ENCODE results near the gene PCARE. TPM values are rescaled to one million over a fixed set of nuclear protein-coding genes. Genes with fewer than 3 reads are reported as not detected.

The PCARE gene
- total and polyA plus RNA-seq, 2 of the 8 experiments (the other 6 are each of a cell fraction or from before 2014, with no cell fraction given) = not detected

DNA sequence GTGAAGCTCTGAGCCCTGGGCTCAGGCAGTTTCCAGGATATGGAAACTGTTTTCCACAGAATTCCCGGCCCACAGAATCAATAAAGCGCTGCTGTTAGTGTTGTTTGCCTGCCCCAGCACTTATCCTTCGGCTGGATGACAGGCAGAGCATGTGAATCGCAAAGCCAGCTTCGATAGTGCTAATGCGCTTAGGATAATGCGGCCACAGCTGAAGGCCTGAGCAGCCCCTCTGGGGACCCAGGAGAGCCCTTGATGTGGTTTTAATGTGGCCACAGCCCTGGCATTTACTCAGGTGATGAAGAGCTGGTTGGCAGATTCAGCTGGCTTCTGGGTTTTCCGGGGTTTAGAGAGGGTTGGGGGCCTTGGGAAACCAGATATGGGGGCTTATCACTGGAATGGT lies 23.7 kb downstream of the PCARE start:
- no peaks in the 10 kb centered on the region for H3K36me3 ChIP-seq (ENCODE audit: control insufficient read depth in 2 of 4, insufficient read depth in 4 of 4, low read length in 3 of 4)
- no peak overlapping the region for H4K5ac ChIP-seq (ENCODE audit: insufficient read length, low read depth, low read length)
- WGBS, 2 experiments (ENCODE audit: extremely low coverage in 1 of 2, insufficient coverage in 1 of 2, insufficient read length in 1 of 2, insufficient replicate concordance in 2 of 2, low coverage in 1 of 2, low lambda C conversion rate in 2 of 2, missing lambda C conversion rate in 1 of 2) = 97% methylated on average over 8 of the region's 8 CpGs; no CpG with 5 or more reads in 1 of the 2 experiments
- H3K79me1 ChIP-seq (ENCODE audit: low read depth, low read length) = no peaks in the 10 kb centered on the region
- H2BK12ac ChIP-seq (ENCODE audit: low read depth, low read length) = no peak overlapping the region
- no peak overlapping the region for H2BK120ac ChIP-seq (replicated peaks; ENCODE audit: low read depth, low read length)
- H3K14ac ChIP-seq (ENCODE audit: insufficient read length) = no peak overlapping the region
- no peak overlapping the region for H2BK5ac ChIP-seq (ENCODE audit: low read depth, low read length)
- H4K91ac ChIP-seq (replicated peaks; ENCODE audit: insufficient read length, low read length) = no peak overlapping the region
- CTCF ChIA-PET (ENCODE audit: partially characterized antibody) = interaction anchor here (1.3 to 1.7 kb wide), 3 partner anchors 8 to 11 kb away, joined by 4 to 5 read pairs (median 4); no protein-coding TSS in a partner anchor
- H3K4me3 ChIP-seq (ENCODE audit: extremely low read depth in 1 of 4, insufficient read depth in 2 of 4, low read depth in 3 of 4, low read length in 4 of 4) = no peak overlapping the region
- H3K18ac ChIP-seq (ENCODE audit: extremely low read depth, low read length) = no peak overlapping the region
- H3K27me3 ChIP-seq (replicated peaks in 1 of 4; ENCODE audit: control insufficient read depth in 3 of 4, extremely low read depth in 1 of 4, insufficient read depth in 3 of 4, low read length in 3 of 4) = no peaks in the 10 kb centered on the region
- DNase-seq (ENCODE audit: low read depth in 1 of 2, low spot score in 2 of 2) = no peak
- TF ChIP-seq, protein P1, sequence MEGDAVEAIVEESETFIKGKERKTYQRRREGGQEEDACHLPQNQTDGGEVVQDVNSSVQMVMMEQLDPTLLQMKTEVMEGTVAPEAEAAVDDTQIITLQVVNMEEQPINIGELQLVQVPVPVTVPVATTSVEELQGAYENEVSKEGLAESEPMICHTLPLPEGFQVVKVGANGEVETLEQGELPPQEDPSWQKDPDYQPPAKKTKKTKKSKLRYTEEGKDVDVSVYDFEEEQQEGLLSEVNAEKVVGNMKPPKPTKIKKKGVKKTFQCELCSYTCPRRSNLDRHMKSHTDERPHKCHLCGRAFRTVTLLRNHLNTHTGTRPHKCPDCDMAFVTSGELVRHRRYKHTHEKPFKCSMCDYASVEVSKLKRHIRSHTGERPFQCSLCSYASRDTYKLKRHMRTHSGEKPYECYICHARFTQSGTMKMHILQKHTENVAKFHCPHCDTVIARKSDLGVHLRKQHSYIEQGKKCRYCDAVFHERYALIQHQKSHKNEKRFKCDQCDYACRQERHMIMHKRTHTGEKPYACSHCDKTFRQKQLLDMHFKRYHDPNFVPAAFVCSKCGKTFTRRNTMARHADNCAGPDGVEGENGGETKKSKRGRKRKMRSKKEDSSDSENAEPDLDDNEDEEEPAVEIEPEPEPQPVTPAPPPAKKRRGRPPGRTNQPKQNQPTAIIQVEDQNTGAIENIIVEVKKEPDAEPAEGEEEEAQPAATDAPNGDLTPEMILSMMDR (IDR thresholded peaks at IDR 0.05; ENCODE audit: control extremely low read depth in 1 of 3, insufficient read depth in 1 of 3, low read depth in 1 of 3, low read length in 3 of 3) = no peak
- TF ChIP-seq KDM1A (IDR thresholded peaks at IDR 0.05; ENCODE audit: borderline replicate concordance, low read length) (no peak), KDM5A (IDR thresholded peaks at IDR 0.05; ENCODE audit: low read length) (no peak)
- H3K9ac ChIP-seq (replicated peaks in 1 of 4; ENCODE audit: extremely low read depth in 1 of 4, low read depth in 3 of 4, low read length in 3 of 4) = no peak overlapping the region
- H3K4me1 ChIP-seq (replicated peaks in 1 of 4; ENCODE audit: control insufficient read depth in 3 of 4, insufficient read depth in 4 of 4, low read length in 3 of 4) = peaks cover 0 to 5% (median 2%) of the 10 kb centered on the region in 4 experiments; a peak in 4 of 7 replicates
- H3K79me2 ChIP-seq (ENCODE audit: control insufficient read depth in 1 of 2, insufficient read depth in 2 of 2, low read length in 2 of 2) = no peaks in the 10 kb centered on the region
- no peak overlapping the region for H2BK15ac ChIP-seq (ENCODE audit: low read length)
- no peak overlapping the region for H3K56ac ChIP-seq (replicated peaks; ENCODE audit: insufficient read length, low read depth, low read length)
- no peak overlapping the region for H3K4me2 ChIP-seq (ENCODE audit: insufficient read depth in 1 of 2, low read depth in 2 of 2, low read length in 2 of 2)
- no peaks in the 10 kb centered on the region for H4K20me1 ChIP-seq (replicated peaks in 1 of 2; ENCODE audit: control insufficient read depth in 1 of 2, insufficient read depth in 2 of 2, low read length in 2 of 2)
- no peak overlapping the region for H3K27ac ChIP-seq (ENCODE audit: low read depth, low read length)
- no peak overlapping the region for H2BK20ac ChIP-seq (ENCODE audit: low read length)
- FAIRE-seq = no peak
- no peaks in the 10 kb centered on the region for H3K9me3 ChIP-seq (ENCODE audit: insufficient read depth in 2 of 2, low read depth in 1 of 2, low read length in 1 of 2)
- no peak overlapping the region for H3K23ac ChIP-seq (ENCODE audit: insufficient read length)
- POLR2A ChIA-PET (ENCODE audit: partially characterized antibody) = no interaction called here
- H4K8ac ChIP-seq (ENCODE audit: extremely low read depth, insufficient read depth, low read length) = no peak overlapping the region
- H2AK5ac ChIP-seq (ENCODE audit: low read depth, low read length) = no peak overlapping the region
- H2AFZ ChIP-seq (ENCODE audit: low read length) = no peak overlapping the region
- peaks cover 5% of the 10 kb centered on the region; the same call in 1 of the 2 replicates for H3K23me2 ChIP-seq (ENCODE audit: low read depth, low read length)
- no peak overlapping the region for H3K4ac ChIP-seq (replicated peaks; ENCODE audit: insufficient read length, low read depth, low read length)

Data from H1 (cell line).